ENCODE measurements around the gene RAD9A.

GRCh38 chr11:67429722-67430121, 37.9 kb downstream of the RAD9A start:
- TF ChIP-seq POLR2A (IDR thresholded peaks at IDR 0.05; ENCODE audit: low read length): no peak
- no peak for TF ChIP-seq GATA1 (IDR thresholded peaks at IDR 0.05; ENCODE audit: low read depth, low read length)

All from erythroblast (primary cell).